Stomach (tissue), 9 donors: ENCODE data around the gene SLC12A3. TPM values are rescaled to one million over a fixed set of nuclear protein-coding genes. Genes with fewer than 3 reads are reported as not detected.
"Not testable (repeated sequence)": the region's sequence is repeated elsewhere in the genome, so short reads cannot be mapped to it uniquely, and the experiment has no call there.

Source experiments
- DNase-seq, 2 donors: peaks; one replicate each; pipeline versions ENCODE4 v3.0.0 to v3.0.0-alpha.2; 2013 to 2019
- H3K27ac ChIP-seq, 5 donors: fragments of 200-600 bp in 4 of 5; sonication (generic) in 4 of 5; one replicate each; pipeline ENCODE4 v1.5.1; 2013 to 2019; ENCODE audit warnings: mild to moderate bottlenecking in 1 of 5, moderate library complexity in 1 of 5
- H3K27me3 ChIP-seq, 3 donors: fragments of 200-600 bp; sonication (generic); one replicate each; pipeline ENCODE4 v1.5.1; 2017 to 2019; ENCODE audit warnings: mixed run types in 1 of 3
- H3K36me3 ChIP-seq, 4 donors: fragments of 200-600 bp; sonication (generic); 1 replicate in 3 of 4; 2 replicates in 1 of 4; pipeline ENCODE4 v1.5.1; 2016 to 2019
- H3K4me1 ChIP-seq, 4 donors: fragments of 200-600 bp; sonication (generic); one replicate each; pipeline ENCODE4 v1.5.1; 2016 to 2019
- H3K4me3 ChIP-seq, 4 donors: fragments of 200-600 bp; sonication (generic) in 3 of 4; one replicate each; pipeline ENCODE4 v1.5.1; 2016 to 2019; ENCODE audit warnings: mild to moderate bottlenecking in 1 of 4
- H3K9me3 ChIP-seq, 4 donors: fragments of 200-600 bp; sonication (generic); one replicate each; pipeline ENCODE4 v1.5.1; 2016 to 2019
- EP300 ChIP-seq: sonication (generic); formaldehyde crosslinking; IDR thresholded peaks from one replicate; pipeline ENCODE4 v1.6.1; 2017; ENCODE audit warnings: antibody characterized with exemption
- POLR2A ChIP-seq, 4 donors: fragments of 450-650 bp; IDR thresholded peaks; one replicate each; pipeline ENCODE4 v1.6.1; 2016; ENCODE audit warnings: antibody characterized with exemption in 4 of 4, control low read depth in 2 of 4, mild to moderate bottlenecking in 1 of 4, moderate library complexity in 1 of 4
- POLR2AphosphoS5 ChIP-seq, 3 donors: sonication (generic); formaldehyde crosslinking; IDR thresholded peaks; one replicate each; pipeline ENCODE4 v1.6.1; 2016; ENCODE audit warnings: antibody characterized with exemption in 3 of 3
- WGBS, 5 donors: extraction: QIAGEN DNeasy Blood & Tissue Kit in 3 of 5; methylation state at CpG; one replicate each; pipeline versions ENCODE4 v1.1.5 to v1.1.7; 2013 to 2018; 5-methylcytosine and 5-hydroxymethylcytosine counted together
- intact Hi-C: fragments of 100-400 bp; cut with DNase I; formaldehyde crosslinking; loops from one replicate; pipeline ENCODE4 v1.15.1; 2023; ENCODE audit warnings: low total_unique reads
- polyA plus RNA-seq, 3 donors: library from polyadenylated mRNA; stranded (reverse); fragments of 200-250 nt; gene quantifications; one replicate each; pipeline ENCODE4 v1.2.3, GENCODE V29; 2013
- total RNA-seq, 5 donors: library from RNA; depleted of rRNA; stranded (reverse); fragments of >200 nt; gene quantifications; one replicate each; pipeline versions ENCODE4 v1.1.0 to v1.2.3, GENCODE V29; 2014 to 2016
- TF ChIP-seq, protein P1 (sequence below), 7 experiments: fragments of 450-650 bp in 4 of 7; fragments of 200-600 bp in 3 of 7; sonication (generic) in 3 of 7; IDR thresholded peaks; one replicate each; pipeline ENCODE4 v1.5.1; 2016 to 2019; ENCODE audit warnings: antibody characterized with exemption in 7 of 7, control low read depth in 2 of 7, mild to moderate bottlenecking in 1 of 7
- donor health status: healthy with polysubstance abuse.
- donor health status: Bipolar disorder and iron deficiency.
- donor health status: healthy.

SLC12A3 gene
- total and polyA plus RNA-seq, 8 donors: 0.10 to 0.12 TPM; not detected in 6

DNA sequence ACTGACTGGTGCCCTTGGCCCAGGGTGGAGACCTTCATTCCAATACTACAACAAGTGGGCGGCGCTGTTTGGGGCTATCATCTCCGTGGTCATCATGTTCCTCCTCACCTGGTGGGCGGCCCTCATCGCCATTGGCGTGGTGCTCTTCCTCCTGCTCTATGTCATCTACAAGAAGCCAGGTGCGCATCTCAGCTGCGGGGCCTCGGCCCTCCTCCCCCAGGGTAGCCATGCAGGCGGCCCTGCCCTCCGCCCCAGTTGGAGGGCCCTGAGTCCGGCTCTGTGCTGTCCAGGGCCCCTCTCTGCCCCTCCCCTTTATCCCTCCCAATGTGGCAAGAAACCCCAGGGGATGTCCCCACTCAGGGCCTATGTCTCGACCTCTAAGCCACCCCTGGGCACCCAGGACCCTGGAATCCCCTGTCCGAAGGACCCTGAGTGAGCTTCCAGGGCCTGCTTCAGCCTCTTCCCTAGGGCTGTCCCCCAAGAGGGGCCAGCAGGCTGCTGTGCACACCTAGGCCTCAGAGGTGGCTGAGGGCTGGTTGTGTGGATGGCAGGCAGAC is 19.1 kb downstream of the SLC12A3 start:
- Histone ChIP-seq H3K4me1 (no peaks in the 10 kb centered on the region), H3K4me3 (no peak overlapping the region), H3K36me3 (no peaks in the 10 kb centered on the region), H3K27me3 (no peaks in the 10 kb centered on the region), H3K27ac (no peak overlapping the region), H3K9me3 (no peaks in the 10 kb centered on the region)
- intact Hi-C loops: no loop called here
- WGBS, 5 donors: 92 to 97% (median 94%) methylated on average over 9 to 14 of the region's 14 CpGs
- DNase-seq: no peak
- TF ChIP-seq POLR2A (IDR thresholded peaks at IDR 0.05) (no peak), EP300 (no peak), POLR2AphosphoS5 (IDR thresholded peaks at IDR 0.05) (no peak)
- TF ChIP-seq, protein P1, sequence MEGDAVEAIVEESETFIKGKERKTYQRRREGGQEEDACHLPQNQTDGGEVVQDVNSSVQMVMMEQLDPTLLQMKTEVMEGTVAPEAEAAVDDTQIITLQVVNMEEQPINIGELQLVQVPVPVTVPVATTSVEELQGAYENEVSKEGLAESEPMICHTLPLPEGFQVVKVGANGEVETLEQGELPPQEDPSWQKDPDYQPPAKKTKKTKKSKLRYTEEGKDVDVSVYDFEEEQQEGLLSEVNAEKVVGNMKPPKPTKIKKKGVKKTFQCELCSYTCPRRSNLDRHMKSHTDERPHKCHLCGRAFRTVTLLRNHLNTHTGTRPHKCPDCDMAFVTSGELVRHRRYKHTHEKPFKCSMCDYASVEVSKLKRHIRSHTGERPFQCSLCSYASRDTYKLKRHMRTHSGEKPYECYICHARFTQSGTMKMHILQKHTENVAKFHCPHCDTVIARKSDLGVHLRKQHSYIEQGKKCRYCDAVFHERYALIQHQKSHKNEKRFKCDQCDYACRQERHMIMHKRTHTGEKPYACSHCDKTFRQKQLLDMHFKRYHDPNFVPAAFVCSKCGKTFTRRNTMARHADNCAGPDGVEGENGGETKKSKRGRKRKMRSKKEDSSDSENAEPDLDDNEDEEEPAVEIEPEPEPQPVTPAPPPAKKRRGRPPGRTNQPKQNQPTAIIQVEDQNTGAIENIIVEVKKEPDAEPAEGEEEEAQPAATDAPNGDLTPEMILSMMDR (IDR thresholded peaks at IDR 0.05): no peak

DNA sequence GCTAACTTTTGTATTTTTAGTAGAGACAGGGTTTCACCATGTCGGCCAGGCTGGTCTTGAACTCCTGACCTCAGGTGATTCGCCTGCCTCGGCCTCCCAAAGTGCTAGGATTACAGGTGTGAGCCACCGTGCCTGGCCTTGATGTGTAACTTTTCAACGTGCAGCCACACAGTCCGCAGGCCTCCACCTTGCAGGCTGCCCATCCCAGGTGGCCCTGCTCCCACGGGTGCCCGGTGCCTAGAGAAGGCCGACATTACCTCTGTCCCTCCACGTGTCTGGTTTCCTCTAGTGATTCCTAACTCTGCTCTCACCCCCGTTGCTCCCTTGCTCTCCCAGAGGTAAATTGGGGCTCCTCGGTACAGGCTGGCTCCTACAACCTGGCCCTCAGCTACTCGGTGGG is 19.9 kb downstream of the SLC12A3 start:
- H3K27ac ChIP-seq, H3K4me1 ChIP-seq, H3K4me3 ChIP-seq, H3K27me3 ChIP-seq, DNase-seq, H3K9me3 ChIP-seq, H3K36me3 ChIP-seq, intact Hi-C loops: not testable (repeated sequence)
- WGBS, 5 donors: 87 to 96% (median 92%) methylated on average over 10 to 13 of the region's 13 CpGs

DNA sequence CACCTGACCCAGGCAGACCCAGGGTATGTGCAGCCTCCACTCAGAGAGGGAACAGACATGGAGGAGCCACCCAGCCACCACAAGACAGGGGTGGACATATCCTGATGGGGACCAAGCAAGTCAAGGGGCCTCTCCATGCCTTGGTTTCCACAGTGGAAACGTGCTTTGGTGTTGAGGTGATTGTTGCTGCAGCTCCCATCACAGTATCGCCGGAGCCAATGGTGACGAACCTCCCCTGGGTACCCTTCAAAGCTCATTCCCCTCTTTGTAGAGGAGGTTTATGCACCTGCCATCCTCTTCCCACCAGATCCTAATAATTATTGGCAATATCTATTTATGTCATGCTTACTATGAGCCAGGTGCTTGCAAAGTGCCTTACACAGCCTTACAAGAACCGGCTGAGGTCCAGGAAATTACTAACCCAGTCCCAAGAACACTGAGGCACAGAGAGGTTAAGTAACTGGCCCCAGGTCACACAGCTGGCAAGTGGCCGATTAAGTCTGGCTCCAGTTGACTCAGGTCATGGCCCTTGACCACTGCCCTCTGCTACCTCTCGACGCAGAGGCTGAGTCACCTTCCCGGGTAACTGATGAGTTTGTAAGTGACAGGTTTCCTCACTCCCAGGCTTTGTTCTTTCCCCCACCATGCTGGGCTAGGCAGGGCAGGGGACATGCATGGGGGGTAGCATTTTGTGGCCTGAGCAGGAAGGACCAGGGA is 20.6 kb downstream of the SLC12A3 start:
- intact Hi-C loops: no loop called here
- 73 to 92% (median 79%) methylated on average over 9 of the region's 9 CpGs for WGBS, 5 donors
- H3K4me1 ChIP-seq: no peaks in the 10 kb centered on the region
- H3K4me3 ChIP-seq: no peak overlapping the region
- TF ChIP-seq, protein P1 (IDR thresholded peaks at IDR 0.05): no peak
- TF ChIP-seq POLR2A (IDR thresholded peaks at IDR 0.05) (no peak), POLR2AphosphoS5 (IDR thresholded peaks at IDR 0.05) (no peak), EP300 (no peak)
- no peak overlapping the region for H3K27ac ChIP-seq
- no peaks in the 10 kb centered on the region for H3K27me3 ChIP-seq
- H3K9me3 ChIP-seq: no peaks in the 10 kb centered on the region
- no peaks in the 10 kb centered on the region for H3K36me3 ChIP-seq
- no peak for DNase-seq

DNA sequence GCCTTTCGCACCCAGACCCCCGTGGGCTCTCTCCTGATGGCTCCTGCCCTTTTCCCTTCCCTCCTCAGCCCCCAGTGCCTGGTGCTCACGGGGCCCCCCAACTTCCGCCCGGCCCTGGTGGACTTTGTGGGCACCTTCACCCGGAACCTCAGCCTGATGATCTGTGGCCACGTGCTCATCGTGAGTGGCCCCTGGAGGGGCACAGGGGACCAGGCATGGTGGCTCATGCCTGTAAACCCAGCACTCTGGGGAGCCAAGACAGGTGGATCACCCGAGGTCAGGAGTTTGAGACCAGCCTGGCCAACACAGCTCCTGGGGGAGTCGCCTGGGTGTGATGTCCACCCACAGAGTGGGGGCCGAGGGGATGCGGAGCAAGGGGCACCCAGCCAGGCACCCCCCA is 21.3 kb downstream of the SLC12A3 start:
- Histone ChIP-seq H3K27me3 (no peaks in the 10 kb centered on the region), H3K36me3 (no peaks in the 10 kb centered on the region), H3K4me1 (no peaks in the 10 kb centered on the region), H3K4me3 (no peak overlapping the region), H3K27ac (no peak overlapping the region), H3K9me3 (no peaks in the 10 kb centered on the region)
- TF ChIP-seq POLR2A (IDR thresholded peaks at IDR 0.05) (no peak), POLR2AphosphoS5 (IDR thresholded peaks at IDR 0.05) (no peak), EP300 (no peak)
- TF ChIP-seq, protein P1 (IDR thresholded peaks at IDR 0.05): no peak
- no peak for DNase-seq
- WGBS, 5 donors: 93 to 95% (median 93%) methylated on average over 12 of the region's 12 CpGs
- intact Hi-C loops: no loop called here

DNA sequence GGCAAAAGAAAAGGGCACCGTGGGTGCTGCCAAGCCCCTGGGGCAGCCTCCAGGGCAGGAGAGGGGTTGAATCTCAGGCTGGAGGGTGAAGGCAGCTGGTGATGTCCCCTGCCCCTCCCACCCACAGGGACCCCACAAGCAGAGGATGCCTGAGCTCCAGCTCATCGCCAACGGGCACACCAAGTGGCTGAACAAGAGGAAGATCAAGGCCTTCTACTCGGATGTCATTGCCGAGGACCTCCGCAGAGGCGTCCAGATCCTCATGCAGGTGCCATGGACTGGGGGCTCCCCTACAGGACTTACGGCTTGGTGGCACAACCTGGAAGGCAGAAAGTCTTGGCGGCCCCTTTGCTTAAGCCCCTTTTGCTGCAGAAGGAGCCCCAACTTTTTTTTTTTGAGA is 21.8 kb downstream of the SLC12A3 start:
- 83 to 89% (median 87%) methylated on average over 8 to 9 of the region's 9 CpGs for WGBS, 5 donors
- no peak overlapping the region for H3K27ac ChIP-seq

More for the DNA sequence above, 21.8 kb downstream of the SLC12A3 start:
- Histone ChIP-seq H3K4me1 (no peaks in the 10 kb centered on the region), H3K9me3 (no peaks in the 10 kb centered on the region), H3K27me3 (no peaks in the 10 kb centered on the region), H3K4me3 (no peak overlapping the region), H3K36me3 (no peaks in the 10 kb centered on the region)
- intact Hi-C loops: no loop called here
- TF ChIP-seq POLR2AphosphoS5 (IDR thresholded peaks at IDR 0.05) (no peak), EP300 (no peak), POLR2A (IDR thresholded peaks at IDR 0.05) (no peak)
- TF ChIP-seq, protein P1 (IDR thresholded peaks at IDR 0.05): no peak
- DNase-seq: no peak
